ENCODE results near the gene PRDM2.

GRCh38 chr1:13871413-13871812 lies 171.4 kb downstream of the PRDM2 start:
- TF ChIP-seq CTCF (IDR thresholded peaks at IDR 0.05), result no peak
- no peak for TF ChIP-seq POLR2AphosphoS5 (IDR thresholded peaks at IDR 0.05)
- TF ChIP-seq EP300 (IDR thresholded peaks at IDR 0.05), result no peak

Measured in sigmoid colon (tissue), 4 donors.